Right atrium auricular region (tissue), 2 donors: Measurements from ENCODE around the gene ATRAID. TPM values are rescaled to one million over a fixed set of nuclear protein-coding genes. Genes with fewer than 3 reads are reported as not detected.

ENCODE experiments used
- DNase-seq: peaks from one replicate; pipeline ENCODE4 v3.0.0-alpha.2; 2019; ENCODE audit warnings: low spot score
- H3K27ac ChIP-seq, 2 donors: fragments of 200-600 bp; sonication (generic); 1 replicate in 1 of 2; 2 replicates in 1 of 2; pipeline ENCODE4 v1.5.1; 2016 to 2019
- H3K27me3 ChIP-seq, 2 donors: fragments of 200-600 bp; sonication (generic); one replicate each; pipeline versions ENCODE4 v1.5.1 to v1.6.0; 2017 to 2019
- H3K36me3 ChIP-seq: fragments of 200-600 bp; sonication (generic); one replicate; pipeline ENCODE4 v1.5.1; 2016
- H3K4me1 ChIP-seq, 2 donors: fragments of 200-600 bp; sonication (generic); one replicate each; pipeline versions ENCODE4 v1.5.1 to v1.6.0; 2017 to 2019
- H3K4me3 ChIP-seq, 2 donors: fragments of 200-600 bp; sonication (generic); 1 replicate in 1 of 2; 2 replicates in 1 of 2; pipeline ENCODE4 v1.5.1; 2017 to 2019; ENCODE audit warnings: mild to moderate bottlenecking in 1 of 2, moderate library complexity in 1 of 2
- H3K9me3 ChIP-seq, 2 donors: fragments of 200-600 bp; sonication (generic); one replicate each; pipeline ENCODE4 v1.5.1; 2019
- CTCF ChIP-seq, 2 donors: fragments of 200-600 bp; sonication (generic); IDR thresholded peaks; one replicate each; pipeline ENCODE4 v1.5.1; 2019; ENCODE audit warnings: antibody characterized with exemption in 2 of 2
- total RNA-seq, 2 donors: library from RNA; depleted of rRNA; stranded (reverse); fragments of >200 nt; gene quantifications; one replicate each; pipeline ENCODE4 v1.1.0, GENCODE V29; 2016

ATRAID gene
- total RNA-seq, 2 donors from 2014 or later = 193 TPM

- Histone ChIP-seq H3K27me3 (peaks cover 0 to 18% of the 10 kb centered on the region in 2 donors), H3K4me3 (peak overlapping the region; percentile 52 to 57), H3K27ac (peak overlapping the region; percentile 68 to 72), H3K4me1 (peaks cover 0 to 44% of the 10 kb centered on the region in 2 donors), H3K36me3 (no peaks in the 10 kb centered on the region), H3K9me3 (no peaks in the 10 kb centered on the region)
- no peak for DNase-seq
- TF ChIP-seq CTCF (IDR thresholded peaks at IDR 0.05) = no peak
Measured at GRCh38 chr2:27264253-27264752, 52.5 kb downstream of the ATRAID start.

GRCh38 chr2:27264753-27265535 lies 53.1 kb downstream of the ATRAID start:
- Histone ChIP-seq H3K9me3 (no peaks in the 10 kb centered on the region), H3K4me3 (peak overlapping the region; percentile 52 to 57), H3K27ac (peak overlapping the region; percentile 68 to 72), H3K36me3 (no peaks in the 10 kb centered on the region), H3K27me3 (peaks cover 0 to 18% of the 10 kb centered on the region in 2 donors), H3K4me1 (peaks cover 0 to 44% of the 10 kb centered on the region in 2 donors)
- TF ChIP-seq CTCF (IDR thresholded peaks at IDR 0.05) = peak; percentile 28 to 65
- no peak for DNase-seq

- no peak for DNase-seq
- peak overlapping the region; percentile 9 to 72 for H3K27ac ChIP-seq
- H3K4me1 ChIP-seq = peaks cover 0 to 44% of the 10 kb centered on the region in 2 donors
Measured at GRCh38 chr2:27265536-27265870, 53.7 kb downstream of the ATRAID start.

More at GRCh38 chr2:27265536-27265870, 53.7 kb downstream of the ATRAID start:
- no peaks in the 10 kb centered on the region for H3K9me3 ChIP-seq
- no peak for TF ChIP-seq CTCF (IDR thresholded peaks at IDR 0.05)
- no peaks in the 10 kb centered on the region for H3K36me3 ChIP-seq
- H3K27me3 ChIP-seq = peaks cover 0 to 18% of the 10 kb centered on the region in 2 donors
- no peak overlapping the region for H3K4me3 ChIP-seq

Other genes starting within 250 kb of the ATRAID start
- 10 to 100 TPM; 20.6 to 33.4 TPM for gene MAPRE3, start 241.4 kb upstream of the ATRAID start, total RNA-seq
- gene TMEM214, start 179.1 kb upstream of the ATRAID start, total RNA-seq = 10 to 100 TPM; 21.0 to 41.0 TPM
- gene AGBL5, start 160.4 kb upstream of the ATRAID start, total RNA-seq = 1 to 10 TPM; 8.1 to 9.3 TPM
- gene OST4, start 140.4 kb upstream of the ATRAID start, total RNA-seq = 100 to 1,000 TPM; 379 to 465 TPM
- 10 to 100 TPM; 22.3 to 36.7 TPM for gene EMILIN1, start 133.4 kb upstream of the ATRAID start, total RNA-seq
- gene KHK, start 125.3 kb upstream of the ATRAID start, total RNA-seq = 1 to 10 TPM in 1 of 2 donors, under 1 TPM in 1; 0.82 to 1.7 TPM
- 1 to 10 TPM; 4.3 to 4.5 TPM for gene CGREF1, start 92.9 kb upstream of the ATRAID start, total RNA-seq
- 1 to 10 TPM in 1 of 2 donors, under 1 TPM in 1; 0.90 to 1.0 TPM for gene ABHD1, start 88.2 kb upstream of the ATRAID start, total RNA-seq
- gene PREB, start 77.4 kb upstream of the ATRAID start, total RNA-seq = 10 to 100 TPM; 47.5 to 51.4 TPM
- gene PRR30, start 72.6 kb upstream of the ATRAID start, total RNA-seq = not detected
- gene TCF23, start 63.0 kb upstream of the ATRAID start, total RNA-seq = not detected
- gene SLC5A6, start 227 bp downstream of the ATRAID start, total RNA-seq = 10 to 100 TPM in 1 of 2 donors, 1 to 10 TPM in 1; 9.2 to 14.7 TPM
- gene CAD, start 5.3 kb downstream of the ATRAID start, total RNA-seq = 10 to 100 TPM in 1 of 2 donors, 1 to 10 TPM in 1; 4.8 to 13.2 TPM
- 1 to 10 TPM; 5.7 to 9.4 TPM for gene SLC30A3, start 51.0 kb downstream of the ATRAID start, total RNA-seq
- under 1 TPM; 0.59 to 0.94 TPM for gene DNAJC5G, start 63.4 kb downstream of the ATRAID start, total RNA-seq
- 100 to 1,000 TPM in 1 of 2 donors, 10 to 100 TPM in 1; 97.2 to 136 TPM for gene TRIM54, start 70.4 kb downstream of the ATRAID start, total RNA-seq
- 1 to 10 TPM in 1 of 2 donors, under 1 TPM in 1; 0.74 to 2.6 TPM for gene UCN, start 96.4 kb downstream of the ATRAID start, total RNA-seq
- 10 to 100 TPM; 73.9 to 74.3 TPM for gene MPV17, start 111.1 kb downstream of the ATRAID start, total RNA-seq
- 10 to 100 TPM; 19.1 to 19.7 TPM for gene GTF3C2, start 144.7 kb downstream of the ATRAID start, total RNA-seq
- 10 to 100 TPM; 27.1 to 36.3 TPM for gene EIF2B4, start 158.3 kb downstream of the ATRAID start, total RNA-seq
- gene SNX17, start 158.6 kb downstream of the ATRAID start, total RNA-seq = 10 to 100 TPM; 66.0 to 69.3 TPM
- gene ZNF513, start 168.7 kb downstream of the ATRAID start, total RNA-seq = 1 to 10 TPM; 4.7 to 6.2 TPM
- 10 to 100 TPM; 37.7 to 42.4 TPM for gene PPM1G, start 197.6 kb downstream of the ATRAID start, total RNA-seq
- gene NRBP1, start 216.6 kb downstream of the ATRAID start, total RNA-seq = 10 to 100 TPM; 36.5 to 50.4 TPM
- 1 to 10 TPM in 1 of 2 donors, not detected in 1; 1.2 TPM for gene KRTCAP3, start 230.3 kb downstream of the ATRAID start, total RNA-seq